Activated T-cell treated with anti-CD3 and anti-CD28 coated beads for 4 hours (primary cell): ENCODE data around the gene PLA2G4B.

ENCODE experiments used
- DNase-seq: peaks from one replicate; pipeline ENCODE4 v3.0.0-alpha.2; 2020

PLA2G4B gene

DNA sequence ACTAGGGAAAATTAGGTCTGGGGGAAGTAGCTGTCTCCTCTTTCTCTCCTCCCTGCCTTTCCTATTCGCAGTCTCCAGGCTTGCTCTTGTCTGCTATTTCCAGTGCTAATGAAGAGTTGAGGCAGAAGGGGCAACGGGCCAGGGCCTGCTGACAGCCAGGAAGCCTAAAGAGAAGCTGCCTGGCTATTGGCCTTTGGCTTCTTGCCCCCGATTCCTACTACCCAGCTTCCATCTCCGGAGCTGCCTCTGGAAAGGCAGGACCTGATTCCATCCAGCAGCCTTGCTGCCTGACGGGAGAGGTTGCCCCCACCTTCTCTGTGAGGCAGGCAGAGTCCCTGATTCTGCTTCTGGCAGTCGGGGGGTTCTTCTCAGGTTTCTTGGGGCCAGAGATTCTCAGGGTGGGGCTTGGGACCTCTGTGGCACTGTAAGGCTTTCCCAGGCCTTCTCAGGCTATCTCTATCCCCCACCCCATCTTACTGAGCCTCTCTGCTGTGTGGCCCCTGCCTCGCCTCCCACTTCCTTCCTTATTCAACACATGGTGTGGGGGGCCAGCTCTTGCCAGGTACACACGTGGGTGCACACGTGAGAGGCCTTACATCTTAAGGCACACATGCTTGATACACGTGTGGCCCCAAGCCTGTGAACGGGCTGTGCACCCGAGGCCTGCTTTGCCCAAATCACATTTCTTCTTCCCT is 29.0 kb upstream of the PLA2G4B start:
- DNase-seq, result no peak

DNA sequence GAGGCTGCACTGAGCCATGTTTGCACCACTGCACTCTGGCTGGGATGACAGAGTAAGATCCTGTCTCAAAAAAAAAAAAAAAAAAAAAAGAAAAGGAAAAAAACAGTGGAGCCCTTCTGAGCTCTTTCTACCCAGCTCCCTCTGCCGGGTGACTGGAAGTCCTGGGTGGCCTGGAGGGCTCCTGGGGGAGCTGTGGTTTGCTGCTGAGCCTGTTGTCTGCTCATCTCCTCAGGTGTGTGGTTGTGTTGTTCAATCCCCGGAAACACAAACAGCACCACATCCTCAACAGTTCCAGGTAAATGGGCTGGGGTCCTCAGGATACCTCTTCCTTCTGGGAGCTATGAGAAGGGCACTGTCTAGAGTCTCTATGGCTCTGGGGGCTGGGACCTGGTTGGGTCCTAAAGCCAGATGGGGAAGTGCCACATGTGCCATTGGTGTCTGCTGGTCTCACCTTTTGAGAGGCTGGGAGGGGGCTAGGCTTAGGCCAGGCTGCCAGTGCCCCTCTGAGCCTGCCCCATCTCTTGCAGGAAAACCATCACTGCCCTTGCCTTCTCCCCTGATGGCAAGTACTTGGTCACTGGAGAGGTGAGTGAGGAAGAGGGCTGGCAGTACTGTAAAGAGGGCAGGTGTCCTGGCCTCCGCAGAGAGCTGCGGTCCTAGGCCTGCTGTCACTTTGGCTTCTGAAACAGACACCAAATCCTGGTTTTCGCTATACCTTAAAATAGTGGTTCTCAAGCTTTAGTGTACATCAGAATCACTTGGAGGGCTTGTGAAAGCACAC is 27.8 kb upstream of the PLA2G4B start:
- DNase-seq, result no peak

DNA sequence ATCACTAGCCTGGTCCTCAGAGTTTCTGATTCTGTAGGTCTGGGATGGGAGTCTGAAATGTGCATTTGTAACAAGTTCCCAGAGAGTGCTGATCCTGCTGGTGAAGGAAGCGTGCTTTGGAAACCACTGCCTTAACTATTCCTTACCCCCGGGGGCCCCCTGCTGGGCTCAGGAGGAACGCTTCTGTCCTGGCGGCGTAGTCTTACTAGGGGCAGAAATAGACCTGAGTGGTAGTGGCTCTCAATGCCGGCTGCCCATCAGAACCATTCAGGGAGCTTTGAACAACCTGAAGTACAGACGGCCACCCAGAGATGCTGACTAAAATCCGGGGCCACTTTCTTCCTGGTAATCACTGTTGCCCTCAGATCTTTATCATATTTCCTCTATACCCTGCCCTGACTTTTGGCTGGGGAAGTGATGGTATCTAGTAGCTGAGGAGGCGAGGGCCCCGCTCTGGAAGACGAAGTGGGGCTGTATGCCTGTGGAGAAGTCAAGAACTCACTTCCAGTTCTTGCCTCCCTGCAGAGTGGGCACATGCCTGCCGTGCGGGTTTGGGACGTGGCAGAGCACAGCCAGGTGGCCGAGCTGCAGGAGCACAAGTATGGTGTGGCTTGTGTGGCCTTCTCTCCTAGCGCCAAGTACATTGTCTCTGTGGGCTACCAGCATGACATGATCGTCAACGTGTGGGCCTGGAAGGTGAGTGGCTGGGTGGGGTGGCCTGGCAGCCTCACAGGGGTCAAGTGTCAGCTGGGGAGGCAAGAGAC is 27.0 kb upstream of the PLA2G4B start:
- peak; percentile 76 for DNase-seq

DNA sequence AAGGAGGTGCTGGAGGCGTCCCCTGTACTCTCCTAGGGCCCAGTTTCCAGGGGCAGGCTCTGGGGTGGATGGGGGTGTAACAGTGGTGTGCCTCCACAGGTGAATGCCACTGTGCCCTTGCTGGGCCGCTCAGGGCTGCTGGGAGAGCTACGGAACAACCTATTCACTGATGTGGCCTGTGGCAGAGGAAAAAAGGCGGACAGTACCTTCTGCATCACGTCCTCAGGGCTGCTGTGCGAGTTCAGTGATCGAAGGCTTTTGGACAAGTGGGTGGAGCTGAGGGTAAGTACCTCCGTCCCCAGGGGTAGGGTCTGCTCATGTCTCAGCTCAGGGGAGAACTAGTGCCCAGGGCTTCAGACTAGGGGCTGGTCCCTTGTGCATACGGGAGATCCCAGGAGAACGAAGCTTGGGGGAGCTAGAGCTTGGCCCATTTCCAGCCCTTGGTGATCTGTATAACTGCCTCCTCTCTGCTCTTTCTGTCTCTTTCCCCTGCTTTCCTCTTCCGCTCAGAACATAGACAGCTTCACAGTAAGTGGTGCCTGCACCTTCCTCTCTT is 25.7 kb upstream of the PLA2G4B start:
- DNase-seq, result no peak

DNA sequence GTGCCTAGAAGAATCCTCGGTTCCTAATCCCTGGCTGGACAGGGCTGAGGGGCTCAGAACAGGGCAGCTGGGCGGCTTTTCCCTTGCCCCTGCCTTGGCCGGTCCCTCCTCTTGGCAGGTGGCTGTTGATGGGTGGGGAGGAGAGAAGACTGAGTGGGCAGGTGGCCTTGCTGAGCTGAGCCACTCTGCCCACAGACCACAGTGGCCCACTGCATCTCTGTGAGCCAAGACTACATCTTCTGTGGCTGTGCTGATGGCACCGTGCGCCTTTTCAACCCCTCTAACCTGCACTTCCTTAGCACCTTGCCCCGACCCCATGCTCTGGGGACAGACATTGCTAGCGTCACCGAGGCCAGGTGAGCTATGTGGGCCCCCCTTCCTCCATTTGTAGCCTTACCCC is 25.2 kb upstream of the PLA2G4B start:
- no peak for DNase-seq

DNA sequence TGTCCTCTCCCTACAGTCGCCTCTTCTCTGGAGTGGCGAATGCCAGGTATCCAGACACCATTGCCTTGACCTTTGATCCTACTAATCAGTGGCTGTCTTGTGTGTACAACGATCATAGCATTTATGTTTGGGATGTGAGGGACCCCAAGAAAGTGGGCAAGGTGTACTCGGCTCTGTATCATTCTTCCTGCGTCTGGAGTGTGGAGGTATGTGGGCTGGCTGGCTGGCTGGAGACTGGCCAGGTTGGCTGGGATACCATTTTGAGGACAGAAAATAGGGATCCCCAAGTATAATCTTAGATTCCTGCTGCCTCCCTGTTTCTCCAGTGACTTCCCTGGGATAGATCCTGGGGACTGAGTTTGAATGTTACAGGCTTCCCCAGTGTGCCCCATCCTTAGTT is 24.1 kb upstream of the PLA2G4B start:
- DNase-seq, result no peak

DNA sequence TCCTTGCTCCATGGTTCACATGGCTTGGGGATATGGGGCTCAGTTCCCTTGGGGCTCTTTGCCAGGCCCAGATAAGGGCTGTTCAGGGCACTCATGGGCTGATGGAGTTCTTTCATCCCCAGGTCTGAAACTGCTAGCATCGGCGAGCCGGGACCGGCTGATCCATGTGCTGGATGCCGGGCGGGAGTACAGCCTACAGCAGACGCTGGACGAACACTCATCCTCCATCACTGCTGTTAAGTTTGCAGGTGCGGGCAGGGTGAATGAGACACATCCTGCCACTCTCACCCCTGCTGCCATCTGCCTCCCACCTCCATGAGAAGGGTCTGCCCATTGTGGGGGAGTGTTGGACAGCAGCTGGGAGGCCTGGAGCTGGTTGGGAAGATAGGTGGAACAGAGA is 21.9 kb upstream of the PLA2G4B start:
- no peak for DNase-seq

DNA sequence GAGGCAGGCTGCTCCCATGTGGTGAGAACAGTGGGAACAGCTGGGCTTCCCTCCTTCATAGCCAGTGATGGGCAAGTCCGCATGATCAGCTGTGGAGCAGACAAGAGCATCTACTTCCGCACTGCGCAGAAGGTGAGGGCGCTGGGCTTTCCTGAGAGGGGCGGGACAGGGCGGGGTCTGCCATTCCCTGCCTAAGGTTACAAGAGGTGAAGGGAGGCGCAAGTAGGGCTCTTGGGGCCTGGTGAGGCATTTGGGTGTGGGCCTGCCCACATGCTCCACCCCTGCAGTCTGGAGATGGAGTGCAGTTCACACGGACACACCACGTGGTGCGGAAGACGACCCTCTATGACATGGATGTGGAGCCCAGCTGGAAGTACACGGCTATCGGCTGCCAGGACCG is 21.3 kb upstream of the PLA2G4B start:
- no peak for DNase-seq

DNA sequence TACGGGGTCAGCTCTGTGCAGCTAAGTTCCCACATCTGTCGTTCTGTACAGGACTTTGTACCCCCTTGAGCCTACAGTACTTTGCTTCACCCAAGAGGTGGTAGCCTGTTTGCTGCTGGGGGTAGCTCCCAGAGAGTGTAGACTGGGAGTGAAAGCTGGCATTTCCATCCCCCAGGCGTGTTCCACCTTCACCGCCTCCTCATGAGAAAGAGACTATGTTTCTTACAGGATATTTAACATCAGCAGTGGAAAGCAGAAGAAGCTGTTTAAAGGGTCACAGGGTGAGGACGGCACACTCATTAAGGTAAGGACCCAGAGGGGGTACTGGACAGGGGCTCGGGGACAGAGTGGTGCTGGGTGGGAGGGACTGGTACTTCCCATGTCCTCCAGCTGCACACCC is 20.9 kb upstream of the PLA2G4B start:
- DNase-seq, result no peak

DNA sequence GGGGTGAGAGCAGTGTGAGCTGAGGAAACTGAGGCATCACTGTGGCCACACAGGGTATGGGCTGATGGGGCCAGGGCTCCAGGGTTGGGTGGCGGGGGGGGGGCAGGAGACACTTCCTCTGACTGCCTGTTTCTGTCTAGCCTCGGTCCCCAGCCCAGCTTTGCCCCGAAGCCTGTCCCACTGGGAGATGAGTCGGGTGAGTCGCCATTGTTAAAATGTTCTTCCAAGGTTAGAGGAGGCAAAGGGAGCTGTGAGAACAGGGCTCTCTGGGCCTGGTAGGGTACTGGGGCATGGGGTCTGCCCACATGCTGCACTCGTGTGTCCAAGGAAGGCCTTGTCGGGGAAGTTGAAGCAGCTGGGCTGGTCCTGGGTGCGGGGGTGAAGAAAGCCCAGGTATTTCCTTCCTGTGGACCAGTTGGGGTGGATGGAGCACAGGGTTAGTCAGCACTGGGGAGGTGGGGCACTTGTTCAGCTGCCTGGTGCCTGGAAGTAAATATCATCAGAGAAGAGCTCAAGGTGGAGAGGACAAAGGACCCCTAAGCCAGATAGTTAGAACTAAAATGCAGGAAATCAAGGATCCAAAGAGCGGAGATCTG is 19.1 kb upstream of the PLA2G4B start:
- DNase-seq, result no peak

DNA sequence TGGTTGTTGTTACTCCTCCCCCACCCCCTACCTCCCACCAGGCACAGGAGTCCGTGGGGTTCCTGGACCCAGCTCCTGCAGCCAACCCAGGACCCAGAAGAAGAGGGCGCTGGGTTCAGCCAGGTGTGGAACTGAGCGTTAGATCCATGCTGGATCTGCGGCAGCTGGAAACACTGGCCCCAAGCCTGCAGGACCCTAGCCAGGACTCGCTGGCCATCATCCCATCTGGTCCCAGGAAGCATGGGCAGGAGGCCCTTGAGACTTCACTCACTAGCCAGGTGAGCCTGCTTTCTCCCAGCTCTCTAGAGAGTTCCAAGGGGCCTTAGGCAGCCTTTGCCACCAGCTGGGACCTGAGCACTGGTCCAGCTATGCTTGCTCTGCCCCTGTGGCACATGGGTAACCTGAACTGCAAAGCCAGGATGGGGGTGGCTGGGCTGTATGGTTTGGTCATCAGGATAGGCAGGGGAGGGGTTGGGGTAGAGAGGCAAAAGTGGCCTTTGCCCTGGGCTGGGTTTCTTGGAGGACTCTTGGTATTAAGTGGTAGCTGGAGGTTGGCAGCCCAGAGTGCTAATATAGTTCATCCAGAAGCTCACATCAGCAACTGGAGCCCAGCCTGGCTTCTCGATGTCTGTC is 17.7 kb upstream of the PLA2G4B start:
- no peak for DNase-seq

DNA sequence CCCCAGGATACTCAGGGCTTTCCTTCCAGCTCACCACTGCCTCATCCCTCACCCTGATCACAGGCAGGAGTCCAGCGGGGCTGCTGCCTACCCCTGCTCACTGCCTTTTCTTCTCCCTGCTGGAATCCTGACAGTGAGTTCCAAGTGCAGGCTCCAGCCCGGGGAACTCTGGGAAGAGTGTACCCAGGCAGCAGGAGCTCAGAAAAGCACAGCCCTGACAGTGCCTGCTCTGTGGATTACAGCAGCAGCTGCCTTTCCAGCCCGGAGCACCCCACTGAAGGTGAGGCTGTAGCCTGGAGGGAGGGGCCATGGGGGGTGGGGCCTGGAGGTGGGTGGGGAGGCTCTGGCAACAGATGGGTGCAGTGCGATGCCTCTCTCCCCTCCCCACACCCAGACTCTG is 16.8 kb upstream of the PLA2G4B start:
- DNase-seq, result no peak

DNA sequence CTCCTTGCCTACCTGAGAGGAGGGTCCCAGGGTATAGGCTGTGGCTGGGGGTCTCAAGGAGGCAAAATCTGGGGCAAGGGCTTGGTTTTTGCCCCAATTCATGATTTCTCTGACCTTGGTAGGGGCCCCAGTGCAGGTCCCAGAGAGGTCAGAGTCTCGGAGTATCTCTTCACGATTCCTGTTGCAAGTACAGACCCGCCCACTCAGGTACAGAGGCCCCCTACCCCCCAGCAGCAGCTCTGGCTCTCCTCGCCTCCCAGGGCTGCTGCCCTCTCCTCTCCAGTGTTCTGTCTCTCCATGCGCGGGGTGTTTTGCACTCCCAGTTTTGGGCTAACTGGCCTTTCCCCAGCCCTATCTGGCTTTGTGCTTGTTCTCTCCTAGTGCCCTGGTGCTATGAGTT is 16.2 kb upstream of the PLA2G4B start:
- DNase-seq, result no peak

DNA sequence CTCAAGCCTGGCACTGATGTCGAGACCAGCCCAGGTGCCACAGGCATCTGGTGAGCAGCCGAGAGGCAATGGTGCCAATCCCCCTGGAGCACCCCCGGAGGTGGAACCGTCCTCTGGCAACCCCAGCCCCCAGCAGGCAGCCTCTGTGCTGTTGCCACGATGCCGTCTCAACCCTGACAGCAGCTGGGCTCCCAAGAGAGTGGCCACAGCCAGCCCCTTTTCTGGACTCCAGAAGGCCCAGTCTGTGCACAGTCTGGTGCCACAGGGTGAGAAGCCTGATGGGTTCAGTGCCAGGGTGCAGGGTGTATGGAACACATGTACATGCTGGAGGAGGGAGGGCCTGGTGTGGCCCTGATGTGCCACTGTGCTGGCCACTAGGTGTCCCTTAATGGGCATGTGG is 15.7 kb upstream of the PLA2G4B start:
- no peak for DNase-seq

DNA sequence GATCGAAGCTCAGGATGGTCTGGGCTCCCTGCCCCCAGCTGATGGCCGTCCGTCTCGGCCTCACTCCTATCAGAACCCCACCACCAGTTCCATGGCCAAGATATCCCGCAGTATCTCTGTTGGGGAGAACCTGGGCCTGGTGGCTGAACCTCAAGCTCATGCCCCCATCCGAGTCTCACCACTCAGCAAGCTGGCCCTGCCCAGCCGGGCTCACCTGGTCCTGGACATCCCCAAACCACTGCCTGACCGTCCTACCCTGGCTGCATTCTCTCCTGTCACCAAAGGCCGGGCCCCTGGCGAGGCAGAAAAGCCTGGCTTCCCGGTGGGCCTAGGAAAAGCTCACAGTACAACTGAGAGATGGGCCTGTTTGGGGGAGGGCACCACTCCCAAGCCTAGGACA is 15.1 kb upstream of the PLA2G4B start:
- DNase-seq, result no peak

DNA sequence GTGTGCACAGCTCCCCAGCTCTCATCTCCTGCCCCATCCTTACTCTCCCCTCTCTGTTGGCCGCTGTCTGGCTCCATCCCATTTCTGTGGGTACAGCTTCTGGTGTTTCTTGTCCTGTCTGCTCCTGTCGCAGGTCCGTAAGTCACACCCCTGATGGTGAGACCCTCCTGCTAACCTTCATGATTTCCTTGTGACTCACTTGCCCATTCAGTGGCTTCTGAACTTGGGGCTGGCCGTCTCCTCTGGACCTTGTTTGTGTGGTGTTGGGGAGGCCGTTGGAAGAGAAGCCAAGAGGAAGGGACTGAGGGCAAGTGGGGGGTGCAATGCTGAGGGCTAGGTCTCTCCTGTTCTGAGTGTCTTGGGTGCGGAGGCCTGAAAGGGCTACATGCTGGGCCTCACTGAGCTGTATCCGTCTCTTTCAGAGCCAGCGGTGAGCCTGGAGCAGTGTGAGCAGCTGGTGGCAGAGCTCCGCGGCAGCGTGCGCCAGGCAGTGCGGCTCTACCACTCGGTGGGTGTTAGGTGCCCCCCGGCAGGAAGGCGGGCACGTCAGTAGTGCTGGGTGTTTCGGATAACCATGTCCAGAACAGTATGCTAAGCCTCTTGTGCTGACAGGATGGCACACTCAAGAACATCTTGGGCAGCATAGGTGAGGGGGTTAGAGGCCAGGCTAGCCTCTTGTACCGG is 14.4 kb upstream of the PLA2G4B start:
- no peak for DNase-seq

DNA sequence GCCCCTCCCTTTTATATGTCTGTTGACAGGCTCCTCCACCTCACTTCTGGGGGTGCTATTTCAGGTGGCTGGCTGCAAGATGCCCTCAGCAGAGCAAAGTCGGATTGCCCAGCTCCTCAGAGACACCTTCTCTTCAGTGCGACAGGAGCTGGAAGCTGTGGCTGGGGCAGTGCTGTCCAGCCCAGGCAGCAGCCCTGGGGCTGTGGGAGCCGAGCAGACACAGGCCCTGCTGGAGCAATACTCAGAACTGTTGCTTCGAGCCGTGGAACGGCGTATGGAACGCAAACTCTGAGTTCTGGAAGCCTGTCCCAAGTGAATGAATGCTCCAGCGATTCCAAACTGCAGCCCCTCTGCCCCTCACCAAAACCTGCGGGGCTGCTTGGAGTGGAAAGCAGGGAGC is 13.5 kb upstream of the PLA2G4B start:
- DNase-seq, result no peak

DNA sequence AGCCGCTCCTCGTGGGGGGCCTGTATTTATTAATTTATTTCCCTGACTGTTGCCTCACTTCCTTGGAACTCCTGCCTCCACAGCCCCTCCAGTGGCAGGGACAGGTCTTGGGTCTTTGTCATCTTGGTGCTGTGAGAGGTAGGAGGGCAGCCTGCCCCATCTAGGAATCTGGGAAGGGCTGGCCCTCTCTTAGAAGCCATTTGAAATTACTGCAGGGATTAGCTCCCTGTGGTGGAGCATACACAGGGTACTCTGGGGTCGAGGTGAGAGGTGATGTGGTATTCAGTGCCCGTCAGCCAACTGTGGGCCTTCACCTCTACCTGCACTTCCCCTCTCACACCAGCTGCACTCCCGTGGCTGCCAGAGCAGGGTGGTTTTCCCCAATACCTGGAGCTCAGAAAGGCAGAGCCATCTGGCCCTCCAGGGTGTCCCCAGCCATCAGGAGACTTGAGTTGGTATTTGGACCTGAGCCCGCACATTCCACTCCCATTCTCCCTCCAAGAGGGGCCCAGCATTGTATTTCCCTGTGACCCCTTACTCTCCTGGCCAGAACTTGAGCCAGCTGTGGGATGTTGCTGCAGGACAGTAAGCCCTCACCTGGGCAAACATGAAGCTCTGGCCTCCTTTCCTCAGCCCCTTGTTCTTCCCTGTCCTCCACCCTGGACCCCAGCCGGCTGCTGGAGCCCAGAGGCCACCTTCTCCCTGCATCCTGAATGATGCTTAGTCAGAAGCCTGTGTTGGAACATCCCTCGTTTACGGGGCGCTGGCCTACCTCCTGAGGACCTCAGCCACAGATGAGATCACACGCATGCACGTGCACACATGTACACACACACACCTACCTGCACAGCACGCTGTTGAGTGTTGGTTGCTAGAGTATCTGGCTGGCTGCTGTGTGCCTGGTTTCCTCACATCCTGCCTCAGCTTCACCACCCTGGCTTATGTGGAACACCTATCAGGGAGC is 12.8 kb upstream of the PLA2G4B start:
- no peak for DNase-seq

DNA sequence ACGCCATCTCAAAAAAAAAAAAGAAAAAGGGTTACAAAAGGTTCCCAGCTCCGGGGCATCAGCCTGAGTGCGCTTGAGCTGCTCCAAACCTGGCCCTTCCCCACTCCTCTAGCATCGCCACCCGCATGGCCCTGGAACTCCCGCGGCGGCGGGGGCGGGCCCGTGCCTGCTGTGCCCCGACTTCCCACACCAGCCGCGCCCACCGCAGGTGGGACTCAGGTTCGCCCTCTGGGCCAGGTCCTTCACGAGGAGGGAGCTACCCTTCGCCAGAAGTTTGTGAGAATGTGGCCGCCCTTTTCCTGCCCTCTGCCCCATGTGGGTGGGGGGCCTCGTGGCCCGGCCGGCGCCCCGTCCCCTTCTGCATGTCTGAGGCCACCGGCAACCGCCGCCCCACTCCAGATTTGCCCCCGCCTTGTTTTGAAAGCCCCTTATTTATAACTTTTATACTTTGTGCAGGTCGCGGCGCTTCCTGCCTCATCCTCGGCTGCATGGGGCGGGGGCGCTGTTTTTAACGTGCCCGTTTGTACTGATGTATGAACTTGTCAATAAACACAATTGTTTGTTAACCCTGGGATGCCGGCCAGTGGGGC is 11.3 kb upstream of the PLA2G4B start:
- DNase-seq, result no peak
